Skeletal muscle satellite cell (primary cell): Measurements from ENCODE around the gene PLAAT2.

Experiments
- H3K27me3 ChIP-seq: 2 replicates; pipeline ENCODE4 v1.7.0; 2013; ENCODE audit warnings: low read length; ENCODE audit not compliant: control insufficient read depth, insufficient read depth
- H3K36me3 ChIP-seq: 2 replicates; pipeline ENCODE4 v1.7.0; 2013; ENCODE audit warnings: mild to moderate bottlenecking, control low read depth, low read length; ENCODE audit not compliant: insufficient read depth
- H3K4me1 ChIP-seq: 2 replicates; pipeline ENCODE4 v1.7.0; 2013; ENCODE audit warnings: low read length; ENCODE audit not compliant: control insufficient read depth, insufficient read depth
- H3K4me2 ChIP-seq: 2 replicates; pipeline ENCODE4 v1.7.0; 2013; ENCODE audit warnings: mild to moderate bottlenecking, low read length
- H3K4me3 ChIP-seq: 2 replicates; pipeline ENCODE4 v1.7.0; 2013; ENCODE audit warnings: low read length
- H3K9ac ChIP-seq: 2 replicates; pipeline ENCODE4 v1.7.0; 2013; ENCODE audit warnings: mild to moderate bottlenecking, low read depth, low read length, moderate library complexity
- H3K9me3 ChIP-seq: replicated peaks from 2 replicates; pipeline ENCODE4 v1.7.0; 2013; ENCODE audit warnings: mild to moderate bottlenecking, control low read depth, low read length

The PLAAT2 gene

DNA sequence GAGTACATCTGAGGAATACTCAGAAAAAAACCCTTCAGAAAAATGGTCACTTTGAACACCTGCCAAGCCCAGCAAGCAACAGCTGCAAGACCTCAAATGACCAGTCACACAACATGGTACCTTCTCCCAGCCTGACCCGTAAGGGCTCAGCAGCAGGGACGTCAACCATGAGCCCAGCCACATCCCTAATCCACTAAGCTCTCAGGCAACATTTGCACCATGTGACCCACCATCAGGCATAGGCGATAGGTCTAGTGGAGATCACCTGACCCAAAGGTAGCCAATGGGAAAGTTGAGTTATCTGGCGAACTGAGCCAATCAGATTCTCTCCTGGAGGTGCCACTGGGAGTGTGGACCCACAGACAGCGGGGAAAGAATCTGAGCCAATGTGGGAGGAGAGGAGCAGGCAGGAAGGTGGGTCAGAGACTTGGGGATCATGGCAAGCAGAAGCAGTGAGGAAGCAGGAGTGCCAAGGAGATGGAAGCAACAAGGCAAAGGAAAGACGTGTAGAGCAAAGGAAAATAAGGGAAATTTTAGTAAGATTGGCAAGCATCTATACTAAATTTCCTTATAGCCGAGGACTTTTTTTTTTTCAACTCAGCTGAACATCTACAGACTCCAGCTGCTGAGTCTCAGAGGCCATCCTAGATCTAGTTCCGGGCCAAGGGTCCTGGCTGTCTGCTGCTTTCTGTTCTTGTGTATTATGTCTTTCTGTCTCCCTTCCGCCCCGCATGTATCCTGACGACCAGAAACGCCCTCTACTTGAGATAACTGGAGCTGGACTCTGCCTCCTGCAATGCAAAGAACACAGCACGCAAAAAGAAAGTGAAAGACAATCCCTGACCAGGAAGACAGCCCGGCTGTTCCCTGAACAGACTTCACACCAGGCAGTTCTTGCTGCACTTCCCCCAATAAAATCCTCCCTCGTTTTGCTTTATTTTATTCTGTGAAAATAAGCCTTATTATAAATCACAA lies 11.0 kb upstream of the PLAAT2 start:
- H3K4me3 ChIP-seq = peak overlapping the region; percentile 58

DNA sequence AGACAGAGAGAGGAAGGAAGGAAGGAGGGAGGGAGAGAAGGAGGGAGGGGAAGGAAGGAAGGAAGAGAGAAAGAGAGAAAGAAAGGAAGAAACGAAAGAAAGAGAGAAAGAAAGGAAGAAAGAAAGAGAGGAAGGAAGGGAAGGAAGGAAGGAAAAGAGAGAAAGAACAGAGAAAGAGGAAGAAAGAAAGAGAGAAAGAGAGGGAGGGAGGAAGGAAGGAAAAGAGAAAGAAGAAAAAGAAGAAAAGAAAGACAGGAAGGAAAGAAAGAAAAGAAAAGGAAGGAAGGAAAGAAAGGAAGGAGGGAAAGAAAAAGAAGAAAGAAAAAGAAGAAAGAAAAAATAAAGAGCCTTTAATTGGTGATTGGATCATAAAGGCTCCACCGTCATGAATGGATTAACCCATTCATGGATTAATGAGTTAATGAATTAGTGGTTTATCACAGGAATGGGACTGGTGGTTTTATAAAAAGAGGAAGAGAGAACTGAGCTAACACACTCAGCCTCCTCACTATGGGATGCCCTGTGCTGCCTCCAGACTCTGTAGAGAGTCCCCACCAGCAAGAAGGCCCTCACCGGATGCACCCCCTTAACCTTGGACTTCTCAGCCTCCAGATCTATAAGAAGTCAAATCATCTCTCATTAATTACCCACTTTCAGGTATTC lies 9.0 kb upstream of the PLAAT2 start:
- Histone ChIP-seq H3K4me1 (peaks cover 32% of the 10 kb centered on the region), H3K9ac (no peak overlapping the region), H3K27me3 (no peaks in the 10 kb centered on the region), H3K4me2 (no peak overlapping the region), H3K4me3 (no peak overlapping the region), H3K9me3 (no peaks in the 10 kb centered on the region), H3K36me3 (no peaks in the 10 kb centered on the region)

More for the DNA sequence above, 11.0 kb upstream of the PLAAT2 start:
- no peaks in the 10 kb centered on the region for H3K9me3 ChIP-seq
- H3K9ac ChIP-seq = peak overlapping the region; percentile 41
- H3K27me3 ChIP-seq = no peaks in the 10 kb centered on the region
- peak overlapping the region; percentile 75 for H3K4me2 ChIP-seq
- peaks cover 19% of the 10 kb centered on the region for H3K4me1 ChIP-seq
- no peaks in the 10 kb centered on the region for H3K36me3 ChIP-seq

DNA sequence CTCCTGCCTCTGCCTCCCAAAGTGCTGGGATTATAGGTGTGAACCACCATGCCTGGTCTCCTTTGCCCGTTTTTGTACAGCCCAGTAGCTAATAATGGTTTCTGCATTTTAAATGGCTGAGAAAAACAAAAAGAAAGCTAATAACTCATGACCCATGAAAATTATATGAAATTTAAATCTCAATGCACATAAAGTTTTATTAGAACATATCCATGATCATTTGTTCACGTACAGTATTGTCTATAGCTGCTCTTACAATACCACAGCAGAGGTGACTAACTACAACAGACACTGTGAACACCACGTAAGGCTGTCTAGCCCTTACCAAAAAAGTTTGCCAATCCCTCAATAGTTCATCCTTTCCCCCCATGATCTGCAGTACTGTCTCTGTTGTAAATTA lies 6.4 kb upstream of the PLAAT2 start:
- no peaks in the 10 kb centered on the region for H3K27me3 ChIP-seq
- no peaks in the 10 kb centered on the region for H3K9me3 ChIP-seq
- H3K9ac ChIP-seq = no peak overlapping the region
- no peak overlapping the region for H3K4me3 ChIP-seq
- H3K36me3 ChIP-seq = no peaks in the 10 kb centered on the region
- peaks cover 29% of the 10 kb centered on the region for H3K4me1 ChIP-seq
- no peak overlapping the region for H3K4me2 ChIP-seq

DNA sequence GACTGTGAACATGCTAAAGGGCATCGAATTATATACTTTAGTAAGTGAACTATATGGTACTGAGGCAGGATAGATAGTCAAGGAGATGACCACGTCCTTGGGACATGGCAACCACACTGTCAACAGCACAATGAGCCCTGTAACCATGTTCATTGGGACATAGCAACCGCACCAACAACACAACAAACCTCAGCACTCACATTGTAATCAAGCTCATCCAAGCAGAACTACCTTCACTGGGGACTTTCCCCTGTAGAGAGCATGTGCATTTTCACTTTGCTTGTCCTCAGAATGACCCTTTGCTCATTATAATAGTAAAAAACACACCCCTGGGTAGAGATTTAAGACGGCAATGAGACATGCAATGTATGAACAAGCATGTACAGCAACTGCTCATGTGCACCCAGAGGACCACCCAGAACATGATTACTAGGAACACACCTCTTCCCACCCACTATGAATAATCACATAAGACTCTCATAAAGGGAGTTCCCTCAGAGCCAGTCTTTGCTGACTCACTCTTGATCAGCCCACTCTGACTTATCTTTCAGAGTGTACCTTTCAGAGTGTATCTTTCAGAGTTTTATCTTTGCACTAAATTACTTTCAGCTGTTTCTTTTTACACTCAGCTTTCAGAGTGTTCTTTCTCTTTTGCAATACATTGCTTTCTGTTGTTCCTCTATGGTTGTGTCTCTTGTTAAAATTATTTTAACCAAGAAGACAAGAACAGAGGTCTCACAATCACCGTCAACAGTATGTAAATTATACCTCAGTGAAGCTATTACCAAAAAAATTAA lies 4.1 kb upstream of the PLAAT2 start:
- no peaks in the 10 kb centered on the region for H3K9me3 ChIP-seq

DNA sequence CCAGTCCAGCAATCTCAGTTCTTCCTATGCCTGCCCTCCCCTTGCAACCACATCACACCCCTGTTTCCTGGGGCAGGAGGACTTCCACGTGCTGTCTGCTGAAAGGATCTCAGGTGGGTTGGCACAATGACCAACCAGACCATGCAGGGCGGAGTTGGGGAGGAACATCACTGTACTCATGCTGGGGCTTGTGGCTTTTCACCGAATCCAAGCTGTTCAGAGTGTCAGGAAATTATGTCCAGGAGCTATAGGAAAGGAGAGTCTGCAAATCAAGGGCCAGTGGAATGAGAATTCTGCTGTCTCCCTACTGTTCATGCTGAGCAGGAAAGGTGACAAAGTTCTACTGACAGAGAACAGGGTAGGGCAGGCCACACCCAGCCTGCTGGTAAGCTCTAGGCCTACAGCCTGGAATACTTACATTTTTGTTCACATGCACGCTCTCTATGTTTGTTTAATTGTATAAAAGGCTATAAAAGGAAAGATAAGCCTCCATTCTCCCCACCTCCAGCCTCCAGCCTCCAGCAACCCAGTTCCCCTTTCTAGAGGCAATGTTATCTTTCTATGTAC lies 1.7 kb upstream of the PLAAT2 start:
- Histone ChIP-seq H3K4me1 (peaks cover 27% of the 10 kb centered on the region), H3K36me3 (no peaks in the 10 kb centered on the region), H3K27me3 (no peaks in the 10 kb centered on the region), H3K9ac (no peak overlapping the region), H3K9me3 (no peaks in the 10 kb centered on the region), H3K4me2 (no peak overlapping the region), H3K4me3 (no peak overlapping the region)

More for the DNA sequence above, 4.1 kb upstream of the PLAAT2 start:
- H3K4me1 ChIP-seq = peaks cover 18% of the 10 kb centered on the region
- peak overlapping the region; percentile 68 for H3K4me2 ChIP-seq
- peak overlapping the region; percentile 36 for H3K4me3 ChIP-seq
- H3K36me3 ChIP-seq = no peaks in the 10 kb centered on the region
- H3K9ac ChIP-seq = peak overlapping the region; percentile 39
- no peaks in the 10 kb centered on the region for H3K27me3 ChIP-seq

DNA sequence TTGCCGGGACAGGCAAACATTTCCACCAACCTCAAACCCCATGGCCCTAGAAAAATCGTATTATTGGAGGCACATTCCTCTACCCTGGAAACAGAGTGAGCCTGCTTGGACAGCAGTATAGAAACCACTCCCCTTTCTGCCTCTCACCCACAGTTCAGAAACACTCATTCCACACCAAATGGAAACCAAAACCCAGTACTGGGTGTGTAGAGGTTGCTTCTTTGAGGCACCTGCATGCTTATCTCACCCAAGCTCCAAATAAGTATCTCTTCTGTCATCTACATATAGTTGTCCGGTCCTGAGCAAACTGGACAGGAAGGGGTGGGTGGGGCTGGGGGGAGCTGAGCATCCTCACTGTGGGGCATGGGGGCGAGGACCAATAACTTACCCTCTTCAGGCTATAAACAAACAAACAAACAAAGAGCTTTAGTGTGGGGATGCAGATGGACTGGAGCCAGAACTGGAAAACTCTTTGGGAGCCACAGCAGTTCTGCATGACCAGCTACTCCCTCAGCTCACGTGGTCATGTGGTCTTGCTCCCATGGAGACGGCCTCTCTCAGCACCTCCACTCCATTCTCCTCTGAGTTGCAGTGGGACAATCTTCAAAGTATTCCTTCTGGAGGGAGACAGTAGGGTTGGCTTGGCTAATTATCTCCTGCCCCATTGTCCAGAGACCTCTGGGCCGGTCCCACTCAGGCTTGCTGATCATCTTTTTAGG lies 1.0 kb upstream of the PLAAT2 start:
- no peaks in the 10 kb centered on the region for H3K36me3 ChIP-seq
- no peak overlapping the region for H3K4me2 ChIP-seq
- H3K27me3 ChIP-seq = no peaks in the 10 kb centered on the region
- no peaks in the 10 kb centered on the region for H3K9me3 ChIP-seq
- no peak overlapping the region for H3K4me3 ChIP-seq
- no peak overlapping the region for H3K9ac ChIP-seq
- H3K4me1 ChIP-seq = peaks cover 27% of the 10 kb centered on the region

DNA sequence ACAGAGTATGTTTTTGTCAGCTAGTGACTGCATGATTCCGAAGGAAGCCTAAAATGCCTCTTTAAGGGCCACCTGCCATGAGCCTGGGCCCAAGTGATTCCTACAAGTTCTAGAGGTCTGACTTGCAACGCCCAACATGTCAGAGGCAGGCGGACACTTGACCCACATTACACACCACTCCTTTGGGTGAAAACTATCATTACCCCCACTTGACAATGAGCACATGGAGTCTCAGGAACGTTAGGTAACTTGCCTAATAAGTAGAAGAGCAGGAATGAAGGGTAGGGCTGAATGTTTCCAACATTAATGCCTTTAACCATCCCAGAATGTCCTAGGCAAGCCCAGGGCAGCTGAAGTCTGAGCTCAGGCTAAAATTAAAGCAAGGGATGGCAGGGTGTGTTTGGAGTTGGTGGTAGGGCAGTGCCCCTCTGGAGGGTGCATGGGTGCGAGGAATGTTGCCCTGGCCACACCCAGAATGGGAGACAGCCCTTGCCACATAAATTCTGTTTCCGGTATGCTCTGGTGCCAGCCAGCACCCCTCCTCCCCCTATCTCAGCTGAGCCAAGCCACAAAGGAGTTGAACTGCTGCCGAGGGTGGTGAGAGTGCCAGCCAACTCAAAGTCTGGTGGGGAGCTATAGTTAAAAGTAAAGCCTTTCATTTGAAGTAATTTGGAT lies 2.5 kb downstream of the PLAAT2 start:
- peak overlapping the region; percentile 32 for H3K4me2 ChIP-seq
- H3K9ac ChIP-seq = no peak overlapping the region
- H3K4me3 ChIP-seq = no peak overlapping the region
- H3K4me1 ChIP-seq = peaks cover 9% of the 10 kb centered on the region
- H3K36me3 ChIP-seq = no peaks in the 10 kb centered on the region
- peaks cover 9% of the 10 kb centered on the region for H3K27me3 ChIP-seq
- no peaks in the 10 kb centered on the region for H3K9me3 ChIP-seq

DNA sequence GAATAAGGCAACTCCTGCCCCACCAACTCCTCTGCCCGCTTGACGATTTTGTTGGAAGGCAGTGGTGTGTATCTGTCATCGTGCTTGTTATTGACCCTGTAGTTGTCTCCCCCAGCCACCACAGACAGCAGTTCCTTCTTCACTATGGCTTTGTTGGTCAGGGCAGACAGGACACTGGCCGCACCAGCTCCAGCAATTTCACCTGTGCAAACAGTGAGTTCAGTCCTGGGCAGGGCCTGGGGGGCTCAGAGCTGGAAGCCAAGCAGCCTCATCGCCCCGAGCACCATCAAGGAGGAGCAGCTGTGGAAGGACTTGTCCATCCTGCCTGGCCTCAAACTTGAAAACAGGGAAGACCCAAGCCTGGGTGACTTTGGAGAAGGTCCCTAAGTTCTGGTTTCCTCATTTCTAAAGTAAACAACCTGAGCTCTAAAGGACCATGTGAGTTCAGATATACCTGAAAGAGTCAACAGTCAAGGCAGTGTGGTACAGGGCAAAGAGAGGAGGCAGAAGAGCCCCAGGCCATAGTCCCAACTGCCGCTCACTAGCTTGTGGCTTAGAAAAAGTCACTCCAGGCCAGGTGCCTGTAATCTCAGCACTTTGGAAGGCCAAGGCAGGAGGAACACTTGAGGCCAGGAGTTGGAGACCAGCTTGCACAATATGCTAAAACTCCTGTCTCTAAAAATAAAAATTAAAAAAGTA lies 4.6 kb downstream of the PLAAT2 start:
- Histone ChIP-seq H3K9ac (no peak overlapping the region), H3K4me2 (no peak overlapping the region), H3K4me1 (peaks cover 12% of the 10 kb centered on the region), H3K27me3 (peaks cover 12% of the 10 kb centered on the region), H3K9me3 (no peaks in the 10 kb centered on the region), H3K36me3 (no peaks in the 10 kb centered on the region), H3K4me3 (no peak overlapping the region)

DNA sequence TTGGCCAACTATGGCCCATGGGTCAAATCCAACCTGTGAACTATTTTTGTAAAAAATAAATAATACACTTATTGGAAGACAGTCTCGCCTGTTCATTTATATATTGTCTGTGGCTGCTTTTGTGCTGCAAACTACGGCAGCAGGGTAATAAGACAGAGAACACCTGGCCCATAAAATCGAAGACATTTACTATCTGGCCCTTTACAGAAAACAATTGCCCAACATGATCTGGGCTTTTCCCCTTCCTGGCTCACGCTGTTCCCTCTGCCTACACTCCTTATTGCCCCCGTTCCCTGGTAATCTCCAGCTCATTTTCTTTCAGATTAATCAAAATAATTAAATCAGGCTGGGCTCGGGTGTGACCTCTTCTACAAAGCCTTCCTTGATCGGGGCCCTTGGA lies 5.6 kb downstream of the PLAAT2 start:
- Histone ChIP-seq H3K36me3 (no peaks in the 10 kb centered on the region), H3K4me3 (no peak overlapping the region), H3K4me2 (no peak overlapping the region), H3K9ac (no peak overlapping the region), H3K27me3 (peaks cover 12% of the 10 kb centered on the region), H3K4me1 (peaks cover 13% of the 10 kb centered on the region), H3K9me3 (no peaks in the 10 kb centered on the region)
